Gastrocnemius medialis (tissue), 4 donors: ENCODE measurements around the gene DPH5.

Experiments used
- CTCF ChIP-seq, 5 experiments: fragments of 450-650 bp in 3 of 5; fragments of 200-600 bp in 2 of 5; sonication (generic) in 2 of 5; IDR thresholded peaks in 4 of 5; conservative IDR thresholded peaks in 1 of 5; 1 replicate in 4 of 5; 2 replicates in 1 of 5; pipeline ENCODE4 v1.5.1; 2016 to 2019; ENCODE audit warnings: antibody characterized with exemption in 5 of 5, mild to moderate bottlenecking in 3 of 5, moderate library complexity in 3 of 5
- POLR2A ChIP-seq, 2 donors: fragments of 450-650 bp; IDR thresholded peaks; one replicate each; pipeline ENCODE4 v1.6.1; 2017; ENCODE audit warnings: antibody characterized with exemption in 2 of 2, mild to moderate bottlenecking in 2 of 2, moderate library complexity in 2 of 2

GRCh38 chr1:101013776-101014175, 11.8 kb downstream of the DPH5 start:
- TF ChIP-seq CTCF (IDR thresholded peaks at IDR 0.05 in 4 of 5, conservative IDR thresholded peaks at IDR 0.05 in 1 of 5): no peak
- TF ChIP-seq POLR2A (IDR thresholded peaks at IDR 0.05): no peak
